HG03066 (cell line): ENCODE measurements around the gene UBE2E2.
"Not testable (repeated sequence)": the region's sequence is repeated elsewhere in the genome, so short reads cannot be mapped to it uniquely, and the experiment has no call there.

Experiments used
- ATAC-seq: cut with Tn5 transposase; IDR thresholded peaks from one replicate; pipeline ENCODE4 v1.9.1; 2021; ENCODE audit warnings: low read depth; ENCODE audit not compliant: unreplicated experiment

Gene UBE2E2

GRCh38 chr3:23595851-23596250 lies 392.7 kb downstream of the UBE2E2 start:
- ATAC-seq = no peak

- ATAC-seq = no peak
Measured at GRCh38 chr3:23600167-23600871, 397.2 kb downstream of the UBE2E2 start.

GRCh38 chr3:23601091-23601822 lies 398.1 kb downstream of the UBE2E2 start:
- no peak for ATAC-seq

- no peak for ATAC-seq
Measured at GRCh38 chr3:23602971-23603370, 399.8 kb downstream of the UBE2E2 start.

GRCh38 chr3:23607184-23607847 lies 404.2 kb downstream of the UBE2E2 start:
- no peak for ATAC-seq

GRCh38 chr3:23608650-23609049 lies 405.5 kb downstream of the UBE2E2 start:
- ATAC-seq = no peak

- ATAC-seq = no peak
Measured at GRCh38 chr3:23611737-23612295, 408.7 kb downstream of the UBE2E2 start.

- ATAC-seq = no peak
Measured at GRCh38 chr3:23612296-23612891, 409.3 kb downstream of the UBE2E2 start.

GRCh38 chr3:23615068-23615467 lies 411.9 kb downstream of the UBE2E2 start:
- ATAC-seq = no peak

GRCh38 chr3:23618475-23618874 lies 415.3 kb downstream of the UBE2E2 start:
- not testable (repeated sequence) for ATAC-seq

- no peak for ATAC-seq
Measured at GRCh38 chr3:23619705-23620637, 416.8 kb downstream of the UBE2E2 start.

GRCh38 chr3:23620638-23621015 lies 417.5 kb downstream of the UBE2E2 start:
- ATAC-seq = no peak

- ATAC-seq = no peak
Measured at GRCh38 chr3:23623844-23624243, 420.7 kb downstream of the UBE2E2 start.

- no peak for ATAC-seq
Measured at GRCh38 chr3:23624305-23624704, 421.2 kb downstream of the UBE2E2 start.

- ATAC-seq = no peak
Measured at GRCh38 chr3:23626442-23626841, 423.3 kb downstream of the UBE2E2 start.

GRCh38 chr3:23629181-23629894 lies 426.2 kb downstream of the UBE2E2 start:
- ATAC-seq = no peak

- ATAC-seq = no peak
Measured at GRCh38 chr3:23633261-23633960, 430.3 kb downstream of the UBE2E2 start.

GRCh38 chr3:23637339-23637738 lies 434.2 kb downstream of the UBE2E2 start:
- no peak for ATAC-seq
